B cell (primary cell): Measurements from ENCODE around the gene MYL11. TPM values are rescaled to one million over a fixed set of nuclear protein-coding genes. Genes with fewer than 3 reads are reported as not detected.

Experiments
- ATAC-seq: fragments of 200-7000 bp; cut with Tn5 transposase; one replicate; pipeline ENCODE4 v1.10.0; 2021; ENCODE audit warnings: low read depth, mild to moderate bottlenecking, moderate number of reproducible peaks, moderate library complexity
- CTCF ChIA-PET: fragments of 350-600 bp; sonication (Branson Sonifier 250); formaldehyde crosslinking; loops from one replicate; lab custom pipeline; 2021; ENCODE audit warnings: antibody characterized with exemption, inconsistent platforms; lab: Charles Lee
- POLR2A ChIA-PET: fragments of 350-600 bp; sonication (Branson Sonifier 250); formaldehyde crosslinking; loops from one replicate; lab custom pipeline; 2021; ENCODE audit warnings: antibody characterized with exemption; lab: Charles Lee
- DNase-seq: peaks from one replicate; pipeline ENCODE4 v3.0.0; 2013
- H2AFZ ChIP-seq: 2 replicates; pipeline ENCODE4 v1.6.1; 2012; ENCODE audit warnings: mild to moderate bottlenecking, low read depth, low read length; ENCODE audit not compliant: insufficient read depth, poor library complexity, severe bottlenecking
- H3K27ac ChIP-seq, 2 donors: 1 replicate in 1 of 2; 2 replicates in 1 of 2; pipeline ENCODE4 v1.5.1; 2012 to 2013; ENCODE audit warnings: low read length in 2 of 2, mild to moderate bottlenecking in 2 of 2, moderate library complexity in 1 of 2
- H3K27me3 ChIP-seq, 4 experiments: fragments of 200-600 bp in 1 of 4; sonication (generic) in 1 of 4; replicated peaks in 1 of 4; 1 replicate in 2 of 4; 2 replicates in 2 of 4; pipeline versions ENCODE4 v1.6.1 to v1.7.0; 2013 to 2016; ENCODE audit warnings: low read length in 3 of 4, mild to moderate bottlenecking in 2 of 4, mixed read lengths in 1 of 4, moderate library complexity in 1 of 4; ENCODE audit not compliant: insufficient read depth in 4 of 4, control insufficient read depth in 3 of 4; ENCODE audit errors: control extremely low read depth in 1 of 4
- H3K36me3 ChIP-seq, 2 experiments: replicated peaks in 1 of 2; 1 replicate in 1 of 2; 2 replicates in 1 of 2; pipeline versions ENCODE4 v1.6.1 to v1.7.1; 2013; ENCODE audit warnings: low read length in 1 of 2; ENCODE audit not compliant: insufficient read depth in 2 of 2, control insufficient read depth in 1 of 2; ENCODE audit errors: control extremely low read depth in 1 of 2, extremely low read depth in 1 of 2
- H3K4me1 ChIP-seq, 2 donors: fragments of 200-600 bp in 1 of 2; sonication (generic) in 1 of 2; 1 replicate in 1 of 2; 2 replicates in 1 of 2; pipeline versions ENCODE4 v1.5.1 to v1.6.1; 2013 to 2017; ENCODE audit warnings: low read length in 2 of 2; ENCODE audit not compliant: control insufficient read depth in 2 of 2, insufficient read depth in 2 of 2
- H3K4me2 ChIP-seq: replicated peaks from 2 replicates; pipeline ENCODE3; 2012; ENCODE audit warnings: mild to moderate bottlenecking, low read depth, low read length; ENCODE audit not compliant: poor library complexity, severe bottlenecking
- H3K4me3 ChIP-seq, 5 experiments: fragments of 200-600 bp in 1 of 5; sonication (generic) in 1 of 5; 1 replicate in 3 of 5; 2 replicates in 2 of 5; pipeline versions ENCODE4 v1.5.1 to v1.7.0; 2011 to 2016; ENCODE audit warnings: low read length in 4 of 5, mild to moderate bottlenecking in 4 of 5, low read depth in 2 of 5, control low read depth in 1 of 5, moderate library complexity in 1 of 5; ENCODE audit not compliant: insufficient read depth in 1 of 5; ENCODE audit errors: control extremely low read depth in 1 of 5, extremely low read depth in 1 of 5
- H3K79me2 ChIP-seq: fragments of 200-600 bp; sonication (generic); one replicate; pipeline ENCODE4 v1.6.0; 2016; ENCODE audit warnings: low read length; ENCODE audit not compliant: control insufficient read depth, insufficient read depth
- H3K9ac ChIP-seq: fragments of 200-600 bp; sonication (generic); 2 replicates; pipeline ENCODE4 v1.6.1; 2017; ENCODE audit warnings: mild to moderate bottlenecking, low read length, moderate library complexity
- H3K9me3 ChIP-seq, 3 donors: one replicate each; pipeline versions ENCODE4 v1.6.1 to v1.7.1; 2013; ENCODE audit warnings: low read length in 2 of 3; ENCODE audit not compliant: control insufficient read depth in 2 of 3, insufficient read depth in 1 of 3; ENCODE audit errors: control extremely low read depth in 1 of 3
- H4K20me1 ChIP-seq: 2 replicates; pipeline ENCODE4 v1.6.0; 2012; ENCODE audit warnings: mild to moderate bottlenecking, low read length; ENCODE audit not compliant: insufficient read depth, control insufficient read depth, poor library complexity, severe bottlenecking
- H3K27ac Mint-ChIP-seq: one replicate; pipeline ENCODE4 v1.8.0; 2021; ENCODE audit warnings: mixed read lengths
- H3K27me3 Mint-ChIP-seq: one replicate; pipeline ENCODE4 v1.8.0; 2021; ENCODE audit warnings: mixed read lengths
- H3K4me1 Mint-ChIP-seq: one replicate; pipeline ENCODE4 v1.8.0; 2021; ENCODE audit warnings: mixed read lengths
- H3K4me3 Mint-ChIP-seq: one replicate; pipeline ENCODE4 v1.8.0; 2021; ENCODE audit warnings: mixed read lengths
- H3K9me3 Mint-ChIP-seq: one replicate; pipeline ENCODE4 v1.8.0; 2022; ENCODE audit warnings: mixed read lengths; ENCODE audit not compliant: insufficient read depth
- EZH2 ChIP-seq: IDR thresholded peaks from 2 replicates; pipeline ENCODE4 v1.6.1; 2012; ENCODE audit warnings: borderline replicate concordance, low read depth, mild to moderate bottlenecking, moderate library complexity, low read length; ENCODE audit not compliant: insufficient read depth, poor library complexity, severe bottlenecking
- WGBS: methylation state at CpG from one replicate; pipeline ENCODE4 v1.1.5; 2013; ENCODE audit warnings: missing lambda C conversion rate; ENCODE audit not compliant: insufficient coverage; 5-methylcytosine and 5-hydroxymethylcytosine counted together
- intact Hi-C: fragments of 100-400 bp; cut with micrococcal nuclease; formaldehyde crosslinking; loops from one replicate; pipeline ENCODE4 v1.10.0; 2022
- polyA plus RNA-seq: library from polyadenylated mRNA; depleted of rRNA; stranded (reverse); fragments of >200 nt; gene quantifications from 2 replicates; pipeline ENCODE4 v1.2.3, GENCODE V29; 2012
- small RNA-seq: library from RNA; depleted of rRNA; stranded (forward); fragments of <200 nt; gene quantifications from one replicate; pipeline ENCODE3, GENCODE V24; 2012; ENCODE audit warnings: low replicate concordance, low read depth; ENCODE audit not compliant: insufficient read length
- total RNA-seq, 2 donors: library from RNA; stranded (reverse); fragments of 120-200 nt in 1 of 2; gene quantifications; 1 replicate in 1 of 2; 2 replicates in 1 of 2; pipeline versions ENCODE4 v1.2.3 to v1.2.4, GENCODE V29; 2013 to 2022
- TF ChIP-seq, protein P1 (sequence below): fragments of 200-600 bp; IDR thresholded peaks from one replicate; pipeline ENCODE4 v1.8.0; 2022; ENCODE audit warnings: antibody characterized with exemption, mild to moderate bottlenecking

The MYL11 gene
- total and polyA plus RNA-seq, 2 donors (not counting 1 experiment from before 2014, with no cell fraction given) = 3.6 TPM; not detected in 1

DNA sequence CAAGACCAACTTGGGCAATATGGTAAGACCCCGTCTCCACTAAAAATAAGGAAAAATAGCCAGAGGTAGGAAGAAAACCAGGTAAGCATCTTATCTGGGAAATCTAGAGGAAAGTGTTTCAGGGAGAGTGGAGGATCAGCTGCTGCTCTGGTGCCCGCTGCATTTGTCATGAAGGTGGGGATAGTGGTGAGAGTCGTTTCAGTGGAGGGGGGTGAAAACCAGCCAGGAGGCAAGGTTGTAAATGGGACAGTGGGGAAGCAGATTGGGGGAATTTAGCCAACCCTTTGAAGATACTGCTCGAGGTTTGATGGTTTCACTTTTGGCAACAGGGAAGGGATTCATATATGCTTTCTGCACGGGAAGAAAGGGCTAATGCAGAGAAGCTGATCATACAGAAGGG, 46.4 kb downstream of the MYL11 start:
- Histone ChIP-seq H3K27ac (no peak overlapping the region), H4K20me1 (no peaks in the 10 kb centered on the region), H3K4me2 (no peak overlapping the region), H3K9ac (no peak overlapping the region), H3K4me1 (peaks cover 5 to 12% of the 10 kb centered on the region in 2 donors), H3K79me2 (peaks cover 9% of the 10 kb centered on the region), H3K4me3 (no peak overlapping the region), H3K36me3 (peaks cover 2 to 35% of the 10 kb centered on the region in 2 experiments), H2AFZ (no peak overlapping the region), H3K9me3 (no peaks in the 10 kb centered on the region), H3K27me3 (no peaks in the 10 kb centered on the region)
- Mint-ChIP-seq H3K27ac (no peak overlapping the region), H3K27me3 (no peaks in the 10 kb centered on the region), H3K4me1 (peaks cover 7% of the 10 kb centered on the region), H3K9me3 (no peaks in the 10 kb centered on the region), H3K4me3 (no peak overlapping the region)
- WGBS = 91% methylated on average over 5 of the region's 5 CpGs
- intact Hi-C loops = no loop called here
- TF ChIP-seq, protein P1, sequence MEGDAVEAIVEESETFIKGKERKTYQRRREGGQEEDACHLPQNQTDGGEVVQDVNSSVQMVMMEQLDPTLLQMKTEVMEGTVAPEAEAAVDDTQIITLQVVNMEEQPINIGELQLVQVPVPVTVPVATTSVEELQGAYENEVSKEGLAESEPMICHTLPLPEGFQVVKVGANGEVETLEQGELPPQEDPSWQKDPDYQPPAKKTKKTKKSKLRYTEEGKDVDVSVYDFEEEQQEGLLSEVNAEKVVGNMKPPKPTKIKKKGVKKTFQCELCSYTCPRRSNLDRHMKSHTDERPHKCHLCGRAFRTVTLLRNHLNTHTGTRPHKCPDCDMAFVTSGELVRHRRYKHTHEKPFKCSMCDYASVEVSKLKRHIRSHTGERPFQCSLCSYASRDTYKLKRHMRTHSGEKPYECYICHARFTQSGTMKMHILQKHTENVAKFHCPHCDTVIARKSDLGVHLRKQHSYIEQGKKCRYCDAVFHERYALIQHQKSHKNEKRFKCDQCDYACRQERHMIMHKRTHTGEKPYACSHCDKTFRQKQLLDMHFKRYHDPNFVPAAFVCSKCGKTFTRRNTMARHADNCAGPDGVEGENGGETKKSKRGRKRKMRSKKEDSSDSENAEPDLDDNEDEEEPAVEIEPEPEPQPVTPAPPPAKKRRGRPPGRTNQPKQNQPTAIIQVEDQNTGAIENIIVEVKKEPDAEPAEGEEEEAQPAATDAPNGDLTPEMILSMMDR = no peak
- no peak for TF ChIP-seq EZH2
- ChIA-PET POLR2A (interaction anchor here (0.6 to 0.7 kb wide), 3 partner anchors 103 to 159 kb away, joined by 3 to 7 read pairs (median 5); no protein-coding TSS in a partner anchor), CTCF (interaction anchor here (1.2 to 5.3 kb wide), 3 partner anchors 9 to 114 kb away, joined by 3 to 43 read pairs (median 4); partner anchors contain the start of gene DCTPP1)
- DNase-seq (no peak), ATAC-seq (no peak)

Small RNAs within 50 kb of the gene (small RNA-seq; reads per million reads assigned to genes)
- gene RF00406 = 0.57 reads per million

Other genes with a start within 250 kb of the MYL11 start
- gene CORO1A, start 191.2 kb upstream of the MYL11 start, total RNA-seq = 653 and 662 TPM in 2 replicates
- gene CORO1A, start 191.2 kb upstream of the MYL11 start, polyA plus RNA-seq = 1,191 and 1,555 TPM in 2 replicates
- 71.5 and 82.5 TPM in 2 replicates for gene BOLA2B, start 181.1 kb upstream of the MYL11 start, total RNA-seq
- gene BOLA2B, start 181.1 kb upstream of the MYL11 start, polyA plus RNA-seq = 155 and 311 TPM in 2 replicates
- 108 and 138 TPM in 2 replicates for gene SLX1A, start 180.9 kb upstream of the MYL11 start, total RNA-seq
- gene SLX1A, start 180.9 kb upstream of the MYL11 start, polyA plus RNA-seq = 62.3 and 64.6 TPM in 2 replicates
- 36.8 and 41.2 TPM in 2 replicates for gene SULT1A3, start 175.5 kb upstream of the MYL11 start, total RNA-seq
- 31.9 and 33.2 TPM in 2 replicates for gene SULT1A3, start 175.5 kb upstream of the MYL11 start, polyA plus RNA-seq
- gene NPIPB13, start 126.3 kb upstream of the MYL11 start, total RNA-seq = 59.6 and 75.5 TPM in 2 replicates
- 8.4 and 21.7 TPM in 2 replicates for gene NPIPB13, start 126.3 kb upstream of the MYL11 start, polyA plus RNA-seq
- 80.1 and 82.0 TPM in 2 replicates for gene CD2BP2, start 19.5 kb upstream of the MYL11 start, total RNA-seq
- 26.1 and 28.1 TPM in 2 replicates for gene CD2BP2, start 19.5 kb upstream of the MYL11 start, polyA plus RNA-seq
- gene TBC1D10B, start 4.3 kb upstream of the MYL11 start, total RNA-seq = 53.0 and 58.0 TPM in 2 replicates
- gene TBC1D10B, start 4.3 kb upstream of the MYL11 start, polyA plus RNA-seq = 22.2 and 23.5 TPM in 2 replicates
- gene SEPTIN1, start 7.8 kb downstream of the MYL11 start, total RNA-seq = 150 and 154 TPM in 2 replicates
- gene SEPTIN1, start 7.8 kb downstream of the MYL11 start, polyA plus RNA-seq = 270 and 302 TPM in 2 replicates
- 13.3 and 14.2 TPM in 2 replicates for gene ZNF48, start 20.6 kb downstream of the MYL11 start, total RNA-seq
- 4.0 and 8.4 TPM in 2 replicates for gene ZNF48, start 20.6 kb downstream of the MYL11 start, polyA plus RNA-seq
- 6.6 and 8.3 TPM in 2 replicates for gene ZNF771, start 32.8 kb downstream of the MYL11 start, total RNA-seq
- 3.7 and 4.1 TPM in 2 replicates for gene ZNF771, start 32.8 kb downstream of the MYL11 start, polyA plus RNA-seq
- 25.0 and 28.9 TPM in 2 replicates for gene DCTPP1, start 55.2 kb downstream of the MYL11 start, total RNA-seq
- 26.0 and 30.3 TPM in 2 replicates for gene DCTPP1, start 55.2 kb downstream of the MYL11 start, polyA plus RNA-seq
- gene SEPHS2, start 71.1 kb downstream of the MYL11 start, total RNA-seq = 62.2 and 63.2 TPM in 2 replicates
- gene SEPHS2, start 71.1 kb downstream of the MYL11 start, polyA plus RNA-seq = 8.1 and 13.8 TPM in 2 replicates
- 176 and 184 TPM in 2 replicates for gene ITGAL, start 97.9 kb downstream of the MYL11 start, total RNA-seq
- gene ITGAL, start 97.9 kb downstream of the MYL11 start, polyA plus RNA-seq = 110 and 118 TPM in 2 replicates
- 33.3 and 36.5 TPM in 2 replicates for gene ZNF768, start 151.8 kb downstream of the MYL11 start, total RNA-seq
- gene ZNF768, start 151.8 kb downstream of the MYL11 start, polyA plus RNA-seq = 16.8 and 24.8 TPM in 2 replicates
- 17.3 and 27.1 TPM in 2 replicates for gene ZNF747, start 160.1 kb downstream of the MYL11 start, total RNA-seq
- gene ZNF747, start 160.1 kb downstream of the MYL11 start, polyA plus RNA-seq = 7.3 and 9.7 TPM in 2 replicates
- 19.7 and 20.9 TPM in 2 replicates for gene ZNF764, start 183.6 kb downstream of the MYL11 start, total RNA-seq
- gene ZNF764, start 183.6 kb downstream of the MYL11 start, polyA plus RNA-seq = 11.0 and 12.6 TPM in 2 replicates
- 23.1 and 24.9 TPM in 2 replicates for gene ZNF688, start 196.9 kb downstream of the MYL11 start, total RNA-seq
- 15.9 and 20.6 TPM in 2 replicates for gene ZNF688, start 196.9 kb downstream of the MYL11 start, polyA plus RNA-seq
- gene ZNF785, start 210.9 kb downstream of the MYL11 start, total RNA-seq = 39.7 and 44.6 TPM in 2 replicates
- 9.6 and 12.2 TPM in 2 replicates for gene ZNF785, start 210.9 kb downstream of the MYL11 start, polyA plus RNA-seq
- 11.9 and 12.4 TPM in 2 replicates for gene ZNF689, start 235.6 kb downstream of the MYL11 start, total RNA-seq
- gene ZNF689, start 235.6 kb downstream of the MYL11 start, polyA plus RNA-seq = 8.1 and 9.6 TPM in 2 replicates